GM04503 (cell line): ENCODE measurements around the gene CAMKMT.
A peak's percentile ranks its signal among the peaks of the same experiment; 100 is the strongest.

ENCODE experiments used
- DNase-seq: peaks from one replicate; pipeline ENCODE4 v3.0.0-alpha.2; 2012; ENCODE audit warnings: low read depth

CAMKMT gene

GRCh38 chr2:44510246-44510645, 148.5 kb downstream of the CAMKMT start:
- DNase-seq = no peak

GRCh38 chr2:44515416-44515815, 153.7 kb downstream of the CAMKMT start:
- DNase-seq = no peak

GRCh38 chr2:44519026-44519425, 157.3 kb downstream of the CAMKMT start:
- no peak for DNase-seq

GRCh38 chr2:44522846-44523245, 161.1 kb downstream of the CAMKMT start:
- DNase-seq = peak; percentile 19

- no peak for DNase-seq
Measured at GRCh38 chr2:44524347-44524926, 162.7 kb downstream of the CAMKMT start.

GRCh38 chr2:44526352-44526751, 164.6 kb downstream of the CAMKMT start:
- DNase-seq = no peak

- peak; percentile 77 for DNase-seq
Measured at GRCh38 chr2:44528595-44528994, 166.8 kb downstream of the CAMKMT start.

- DNase-seq = no peak
Measured at GRCh38 chr2:44529448-44529847, 167.7 kb downstream of the CAMKMT start.

- no peak for DNase-seq
Measured at GRCh38 chr2:44531289-44531688, 169.5 kb downstream of the CAMKMT start.

GRCh38 chr2:44532031-44532430, 170.3 kb downstream of the CAMKMT start:
- no peak for DNase-seq

- no peak for DNase-seq
Measured at GRCh38 chr2:44533508-44533907, 171.8 kb downstream of the CAMKMT start.

GRCh38 chr2:44535376-44535775, 173.6 kb downstream of the CAMKMT start:
- DNase-seq = no peak

GRCh38 chr2:44537264-44537663, 175.5 kb downstream of the CAMKMT start:
- no peak for DNase-seq

- DNase-seq = no peak
Measured at GRCh38 chr2:44542520-44542919, 180.8 kb downstream of the CAMKMT start.

- no peak for DNase-seq
Measured at GRCh38 chr2:44543773-44544725, 182.3 kb downstream of the CAMKMT start.

GRCh38 chr2:44545005-44545404, 183.3 kb downstream of the CAMKMT start:
- DNase-seq = no peak

GRCh38 chr2:44546459-44547127, 184.8 kb downstream of the CAMKMT start:
- no peak for DNase-seq

GRCh38 chr2:44547718-44548117, 186.0 kb downstream of the CAMKMT start:
- no peak for DNase-seq

- no peak for DNase-seq
Measured at GRCh38 chr2:44548221-44549098, 186.7 kb downstream of the CAMKMT start.

- peak; percentile 82 for DNase-seq
Measured at GRCh38 chr2:44549099-44549471, 187.3 kb downstream of the CAMKMT start.

- no peak for DNase-seq
Measured at GRCh38 chr2:44549856-44550255, 188.1 kb downstream of the CAMKMT start.

GRCh38 chr2:44550561-44550960, 188.8 kb downstream of the CAMKMT start:
- DNase-seq = no peak
